ENCODE measurements around the gene AMH. TPM values are rescaled to one million over a fixed set of nuclear protein-coding genes. Genes with fewer than 3 reads are reported as not detected.
"Not testable (repeated sequence)": the region's sequence is repeated elsewhere in the genome, so short reads cannot be mapped to it uniquely, and the experiment has no call there.

AMH gene
- total and polyA plus RNA-seq, 4 donors = 2.8 to 12.3 (median 3.6) TPM

DNA sequence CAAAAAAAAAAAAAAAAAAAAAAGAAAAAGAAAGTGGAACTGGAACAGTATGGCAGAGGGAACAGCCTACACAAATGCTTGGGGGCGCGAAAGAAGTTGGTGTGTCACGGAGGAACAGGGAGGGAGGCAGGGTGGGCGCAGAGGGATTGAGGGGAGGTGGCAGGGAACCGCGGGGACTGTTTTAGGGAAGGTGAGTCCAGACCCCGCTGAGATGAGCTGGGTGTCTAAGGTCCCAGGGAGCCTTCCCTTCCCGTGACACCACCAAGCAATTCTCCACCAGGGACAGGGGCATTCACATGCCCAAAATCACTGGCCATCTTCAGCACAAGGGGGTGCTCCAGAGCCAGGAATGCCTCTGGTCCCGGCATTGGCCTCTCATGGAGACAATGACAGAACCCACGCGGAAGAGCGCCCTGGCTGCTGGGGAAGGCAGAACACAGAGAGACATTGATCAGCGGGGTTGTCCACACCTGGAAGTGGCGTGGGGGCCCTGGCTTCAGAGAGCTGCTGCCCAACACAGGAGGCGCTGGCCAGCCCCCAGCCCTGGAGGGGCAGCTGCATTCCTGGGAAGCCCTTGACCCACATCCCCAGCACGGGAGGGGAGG is 25.9 kb downstream of the AMH start:
- no peaks in the 10 kb centered on the region for H3K9me3 ChIP-seq (ENCODE audit: control insufficient read depth, insufficient read depth, low read length)
- H3K27me3 ChIP-seq (ENCODE audit: control insufficient read depth, insufficient read depth, low read length) = no peaks in the 10 kb centered on the region
- no peak overlapping the region for H3K27ac ChIP-seq (ENCODE audit: low read depth, low read length)
- peaks cover 52% of the 10 kb centered on the region for H3K4me1 ChIP-seq (ENCODE audit: control insufficient read depth, insufficient read depth, low read length)
- 39% methylated on average over 12 of the region's 16 CpGs for whole genome bisulfite sequencing (ENCODE audit: insufficient coverage)
- peak in 2 of 6 donors; percentile 80 to 83 for DNase-seq (ENCODE audit: low read depth in 4 of 6, low spot score in 6 of 6)
- H3K36me3 ChIP-seq (ENCODE audit: control insufficient read depth, insufficient read depth, low read length) = peaks cover 69% of the 10 kb centered on the region
- H3K4me3 ChIP-seq (ENCODE audit: low read depth, low read length) = no peak overlapping the region

DNA sequence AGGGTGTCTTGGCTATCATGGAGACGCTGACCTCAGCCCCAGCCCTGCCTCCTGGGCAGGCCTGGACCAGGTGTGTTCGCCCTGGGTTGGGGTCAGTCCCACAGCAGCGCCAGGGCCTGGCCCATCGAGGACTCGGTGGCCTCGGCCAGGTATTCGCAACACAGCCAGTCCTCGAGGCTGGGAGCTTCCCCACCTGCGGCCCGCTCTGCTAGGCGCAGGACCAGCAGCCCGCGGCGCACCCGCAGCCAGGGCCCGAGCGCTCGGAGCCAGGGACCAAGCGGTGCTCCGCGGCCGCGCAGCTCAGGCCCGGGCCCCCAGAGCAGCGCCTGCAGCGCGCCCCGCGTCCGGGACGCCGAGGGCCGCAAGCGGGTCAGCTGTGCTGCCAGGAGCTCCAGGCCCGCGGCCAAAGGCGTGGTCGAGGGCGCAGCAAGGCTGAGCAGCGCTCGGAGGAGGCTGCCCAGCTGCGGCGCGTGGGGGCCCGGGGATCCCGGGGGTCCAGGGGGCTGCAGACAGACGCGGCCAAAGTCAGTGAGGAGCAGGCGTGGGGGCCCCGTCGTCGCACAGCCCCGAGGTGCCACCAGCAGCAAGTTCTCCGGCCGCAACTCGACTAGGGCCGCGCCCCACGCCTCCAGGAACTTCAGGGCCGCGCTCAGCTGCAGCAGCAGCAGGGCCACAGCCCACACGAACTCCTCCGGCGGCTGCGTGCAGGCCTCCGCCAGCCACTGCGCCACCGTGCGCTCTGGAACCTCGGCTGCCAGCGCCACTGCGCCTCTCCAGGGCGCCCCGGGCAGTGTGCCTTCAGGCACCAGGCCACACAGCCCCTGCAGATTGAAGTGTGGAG is 26.7 kb downstream of the AMH start:
- Histone ChIP-seq H3K4me3 (ENCODE audit: low read depth, low read length) (no peak overlapping the region), H3K9me3 (ENCODE audit: control insufficient read depth, insufficient read depth, low read length) (no peaks in the 10 kb centered on the region)
- WGBS (ENCODE audit: insufficient coverage) = 63% methylated on average over 73 of the region's 74 CpGs

DNA sequence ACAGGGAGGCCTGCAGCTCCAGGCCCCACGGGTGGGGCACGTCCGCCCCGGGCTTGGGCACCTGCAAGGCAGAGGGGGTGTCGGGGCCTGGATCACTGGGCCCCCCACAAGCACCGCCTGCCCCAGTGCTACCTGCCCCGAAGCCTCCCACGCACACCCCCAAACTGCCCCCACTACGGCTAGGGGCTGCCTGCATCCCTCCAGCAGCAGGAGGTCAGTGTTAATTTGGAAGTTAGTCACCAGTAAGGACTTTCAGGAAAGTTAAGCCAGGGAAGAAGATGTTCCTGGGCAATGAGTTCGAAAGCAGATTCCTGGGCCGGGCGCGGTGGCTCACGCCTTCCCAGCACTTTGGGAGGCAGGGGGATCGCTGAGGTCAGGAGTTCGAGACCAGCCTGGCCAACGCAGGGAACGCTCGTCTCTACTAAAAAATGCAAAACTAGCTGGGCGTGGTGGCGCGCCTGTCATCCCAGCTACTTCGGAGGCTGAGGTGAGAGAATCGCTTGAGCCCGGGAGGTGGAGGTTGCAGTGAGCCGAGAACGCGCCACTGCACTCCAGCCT is 27.4 kb downstream of the AMH start:
- DNase-seq (ENCODE audit: low read depth in 4 of 6, low spot score in 6 of 6) = no peak
- Histone ChIP-seq H3K27ac (ENCODE audit: low read depth, low read length) (no peak overlapping the region), H3K4me3 (ENCODE audit: low read depth, low read length) (no peak overlapping the region), H3K27me3 (ENCODE audit: control insufficient read depth, insufficient read depth, low read length) (peaks cover 5% of the 10 kb centered on the region), H3K9me3 (ENCODE audit: control insufficient read depth, insufficient read depth, low read length) (no peaks in the 10 kb centered on the region), H3K4me1 (ENCODE audit: control insufficient read depth, insufficient read depth, low read length) (peaks cover 46% of the 10 kb centered on the region), H3K36me3 (ENCODE audit: control insufficient read depth, insufficient read depth, low read length) (peaks cover 66% of the 10 kb centered on the region)
- WGBS (ENCODE audit: insufficient coverage) = 93% methylated on average over 14 of the region's 28 CpGs

More for the DNA sequence above, 26.7 kb downstream of the AMH start:
- H3K27ac ChIP-seq (ENCODE audit: low read depth, low read length) = no peak overlapping the region
- DNase-seq (ENCODE audit: low read depth in 4 of 6, low spot score in 6 of 6) = no peak
- H3K4me1 ChIP-seq (ENCODE audit: control insufficient read depth, insufficient read depth, low read length) = peaks cover 52% of the 10 kb centered on the region
- H3K27me3 ChIP-seq (ENCODE audit: control insufficient read depth, insufficient read depth, low read length) = peaks cover 3% of the 10 kb centered on the region
- peaks cover 71% of the 10 kb centered on the region for H3K36me3 ChIP-seq (ENCODE audit: control insufficient read depth, insufficient read depth, low read length)

DNA sequence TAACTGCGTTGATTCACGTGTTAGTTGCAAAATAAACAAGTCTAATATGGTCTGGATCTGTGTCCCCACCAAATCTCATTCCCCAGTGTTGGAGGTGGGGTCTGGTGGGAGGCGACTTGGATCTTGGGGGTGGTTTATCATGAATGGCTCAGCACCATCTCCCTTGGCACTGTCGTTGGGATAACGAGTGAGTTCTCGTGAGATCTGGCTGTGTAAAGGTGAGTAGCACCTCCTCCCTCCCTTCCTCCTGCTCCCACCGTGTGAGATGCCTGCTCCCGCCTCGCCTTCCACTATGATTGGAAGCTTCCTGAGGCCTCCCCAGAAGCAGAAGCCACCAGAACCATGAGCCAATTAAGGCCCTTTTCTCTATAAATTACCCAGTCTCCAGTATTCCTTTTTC is 28.0 kb downstream of the AMH start:
- no peak for DNase-seq (ENCODE audit: low read depth in 4 of 6, low spot score in 6 of 6)
- H3K27ac ChIP-seq (ENCODE audit: low read depth, low read length) = no peak overlapping the region
- H3K4me3 ChIP-seq (ENCODE audit: low read depth, low read length) = no peak overlapping the region
- peaks cover 11% of the 10 kb centered on the region for H3K27me3 ChIP-seq (ENCODE audit: control insufficient read depth, insufficient read depth, low read length)
- peaks cover 46% of the 10 kb centered on the region for H3K4me1 ChIP-seq (ENCODE audit: control insufficient read depth, insufficient read depth, low read length)
- no peaks in the 10 kb centered on the region for H3K9me3 ChIP-seq (ENCODE audit: control insufficient read depth, insufficient read depth, low read length)
- H3K36me3 ChIP-seq (ENCODE audit: control insufficient read depth, insufficient read depth, low read length) = peaks cover 59% of the 10 kb centered on the region
- 86% methylated on average over 2 of the region's 9 CpGs for WGBS (ENCODE audit: insufficient coverage)

DNA sequence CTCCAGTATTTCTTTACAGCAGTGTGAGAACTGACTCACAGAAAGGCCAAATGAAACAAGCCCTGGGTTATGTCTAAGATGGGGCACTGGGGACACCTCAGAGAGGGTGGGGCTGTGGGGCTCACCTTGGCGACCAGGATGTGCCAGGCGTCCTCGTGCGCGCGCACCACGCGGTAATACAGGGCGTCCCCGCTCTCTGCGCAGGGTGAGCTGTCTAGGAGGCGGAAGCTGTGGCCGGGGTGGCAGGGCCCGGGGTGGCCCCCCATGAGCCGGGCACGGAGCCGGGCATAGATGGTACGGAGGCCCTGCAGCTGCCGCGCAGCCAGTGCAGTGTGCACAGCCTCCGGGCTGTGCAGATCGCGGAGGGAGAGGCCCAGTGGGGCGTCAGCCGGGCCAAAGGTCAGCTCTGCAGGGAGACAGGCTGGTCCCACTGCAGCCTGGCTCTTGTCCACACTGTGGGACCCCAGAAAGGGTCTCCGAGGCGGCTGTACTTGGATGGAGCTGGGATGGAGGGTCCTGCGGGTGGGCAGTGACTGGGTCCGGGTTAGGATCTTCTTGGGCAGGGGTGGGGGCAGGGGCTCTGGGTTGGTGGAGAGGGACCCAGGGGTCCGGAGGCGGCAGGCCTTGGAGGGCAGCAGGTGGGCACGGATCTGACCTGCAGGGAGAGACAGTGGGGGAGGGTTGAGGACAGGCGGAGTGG is 29.5 kb downstream of the AMH start:
- peaks cover 23% of the 10 kb centered on the region for H3K27me3 ChIP-seq (ENCODE audit: control insufficient read depth, insufficient read depth, low read length)
- DNase-seq (ENCODE audit: low read depth in 4 of 6, low spot score in 6 of 6) = no peak
- peaks cover 37% of the 10 kb centered on the region for H3K4me1 ChIP-seq (ENCODE audit: control insufficient read depth, insufficient read depth, low read length)
- H3K9me3 ChIP-seq (ENCODE audit: control insufficient read depth, insufficient read depth, low read length) = no peaks in the 10 kb centered on the region
- H3K36me3 ChIP-seq (ENCODE audit: control insufficient read depth, insufficient read depth, low read length) = peaks cover 45% of the 10 kb centered on the region
- no peak overlapping the region for H3K27ac ChIP-seq (ENCODE audit: low read depth, low read length)
- no peak overlapping the region for H3K4me3 ChIP-seq (ENCODE audit: low read depth, low read length)
- 86% methylated on average over 33 of the region's 33 CpGs for WGBS (ENCODE audit: insufficient coverage)

DNA sequence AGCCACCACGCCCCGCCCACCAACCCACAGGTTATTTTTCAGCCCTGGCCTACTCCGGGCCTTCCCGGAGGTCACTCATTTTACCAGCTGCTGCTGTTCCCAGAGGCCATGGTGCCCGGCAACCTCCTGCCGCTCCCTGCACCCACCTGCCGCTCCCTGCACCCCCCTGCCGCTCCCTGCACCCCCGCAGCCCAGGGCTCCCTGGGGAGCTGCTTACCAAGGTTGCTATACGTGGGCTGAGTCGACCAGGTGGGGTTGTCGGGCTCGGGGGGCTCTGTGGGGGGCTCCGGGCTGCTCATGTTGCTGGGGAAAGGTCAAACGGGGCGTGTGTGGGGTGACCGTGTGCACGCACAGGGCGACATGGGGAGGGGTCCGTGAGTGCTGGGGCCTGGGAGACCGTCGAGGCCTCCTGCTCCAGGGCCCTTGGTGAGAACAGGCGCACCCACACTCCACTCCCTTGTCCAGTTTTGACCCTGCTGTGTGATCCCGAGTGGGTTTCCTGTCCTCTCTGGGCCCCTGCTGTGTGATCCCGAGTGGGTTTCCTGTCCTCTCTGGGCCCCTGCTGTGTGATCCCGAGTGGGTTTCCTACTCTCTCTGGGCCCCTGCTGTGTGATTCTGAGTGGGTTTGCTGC is 31.6 kb downstream of the AMH start:
- Histone ChIP-seq H3K27ac (ENCODE audit: low read depth, low read length) (no peak overlapping the region), H3K9me3 (ENCODE audit: control insufficient read depth, insufficient read depth, low read length) (no peaks in the 10 kb centered on the region), H3K4me3 (ENCODE audit: low read depth, low read length) (no peak overlapping the region), H3K27me3 (ENCODE audit: control insufficient read depth, insufficient read depth, low read length) (peaks cover 23% of the 10 kb centered on the region), H3K4me1 (ENCODE audit: control insufficient read depth, insufficient read depth, low read length) (peaks cover 18% of the 10 kb centered on the region), H3K36me3 (ENCODE audit: control insufficient read depth, insufficient read depth, low read length) (peaks cover 25% of the 10 kb centered on the region)
- DNase-seq (ENCODE audit: low read depth in 4 of 6, low spot score in 6 of 6) = no peak
- WGBS (ENCODE audit: insufficient coverage) = 69% methylated on average over 21 of the region's 26 CpGs

DNA sequence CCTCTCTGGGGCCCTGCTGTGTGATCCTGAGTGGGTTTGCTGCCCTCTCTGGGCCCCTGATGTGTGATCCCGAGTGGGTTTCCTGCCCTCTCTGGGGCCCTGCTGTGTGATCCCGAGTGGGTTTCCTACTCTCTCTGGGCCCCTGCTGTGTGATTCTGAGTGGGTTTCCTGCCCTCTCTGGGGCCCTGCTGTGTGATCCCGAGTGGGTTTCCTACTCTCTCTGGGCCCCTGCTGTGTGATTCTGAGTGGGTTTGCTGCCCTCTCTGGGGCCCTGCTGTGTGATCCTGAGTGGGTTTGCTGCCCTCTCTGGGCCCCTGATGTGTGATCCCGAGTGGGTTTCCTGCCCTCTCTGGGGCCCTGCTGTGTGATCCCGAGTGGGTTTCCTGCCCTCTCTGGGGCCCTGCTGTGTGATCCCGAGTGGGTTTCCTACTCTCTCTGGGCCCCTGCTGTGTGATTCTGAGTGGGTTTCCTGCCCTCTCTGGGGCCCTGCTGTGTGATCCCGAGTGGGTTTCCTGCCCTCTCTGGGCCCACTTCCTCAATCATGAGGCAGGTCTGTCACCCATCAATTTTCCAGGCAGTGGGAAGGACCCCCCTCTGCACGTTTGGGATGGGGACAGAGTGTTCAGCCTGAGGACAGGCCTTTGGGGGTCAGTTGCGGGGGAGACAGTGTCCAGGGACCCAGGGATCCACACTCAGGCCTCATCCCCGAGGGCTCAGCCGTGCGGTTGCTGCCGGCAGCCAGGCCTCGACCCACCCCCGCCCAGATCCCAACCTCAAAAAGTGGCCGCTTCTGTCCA is 32.3 kb downstream of the AMH start:
- H3K9me3 ChIP-seq (ENCODE audit: control insufficient read depth, insufficient read depth, low read length); DNase-seq (ENCODE audit: low read depth in 4 of 6, low spot score in 6 of 6); H3K4me3 ChIP-seq (ENCODE audit: low read depth, low read length); H3K27ac ChIP-seq (ENCODE audit: low read depth, low read length): not testable (repeated sequence)
- H3K27me3 ChIP-seq (ENCODE audit: control insufficient read depth, insufficient read depth, low read length) = peaks cover 23% of the 10 kb centered on the region
- WGBS (ENCODE audit: insufficient coverage) = 12% methylated on average over 5 of the region's 16 CpGs
- peaks cover 13% of the 10 kb centered on the region for H3K4me1 ChIP-seq (ENCODE audit: control insufficient read depth, insufficient read depth, low read length)
- peaks cover 19% of the 10 kb centered on the region for H3K36me3 ChIP-seq (ENCODE audit: control insufficient read depth, insufficient read depth, low read length)

DNA sequence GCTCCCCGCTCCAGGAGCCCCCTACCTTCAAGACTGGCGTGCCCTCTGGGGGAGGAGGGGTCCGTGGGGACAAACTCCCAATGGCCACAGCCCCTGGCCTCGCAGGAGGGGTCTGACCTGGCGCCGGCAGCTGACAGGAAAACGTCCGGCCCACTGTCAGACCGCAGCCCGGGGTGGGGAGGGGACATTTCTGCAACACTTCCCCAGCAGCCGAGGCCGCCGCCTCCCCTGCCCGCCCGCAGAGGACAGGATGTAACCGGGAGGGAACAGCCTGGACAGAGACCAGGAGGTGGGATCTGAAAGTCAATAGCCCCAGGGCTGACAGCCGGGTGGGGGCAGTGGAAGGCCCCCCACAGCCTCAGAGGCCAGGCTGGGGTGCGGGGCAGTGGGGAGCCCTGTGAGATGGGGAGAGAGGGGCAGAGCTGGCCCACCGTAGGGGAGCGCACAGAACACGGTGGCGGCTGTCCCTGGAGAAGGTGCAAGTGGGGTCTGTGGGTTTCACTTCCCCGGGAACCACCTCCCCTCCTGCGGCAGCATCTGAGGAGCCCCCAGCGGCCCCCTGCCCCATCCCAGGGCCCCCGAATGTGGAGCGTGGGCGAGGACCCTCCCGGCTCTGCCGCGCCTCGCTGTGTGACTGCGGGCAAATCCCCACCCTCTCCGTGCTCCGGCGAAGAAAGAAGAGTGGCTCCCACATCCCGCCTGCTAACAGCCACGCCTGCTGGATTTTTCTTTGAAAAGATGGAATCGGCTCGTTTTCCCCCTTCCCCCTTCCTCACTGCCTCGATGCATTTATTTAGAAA is 33.1 kb downstream of the AMH start, which contains the start of gene PEAK3:
Gene PEAK3, minus strand, starts transcription at position 114 of the 800 bp plus-strand sequence. CDS start 1,244 bp downstream, outside the sequence.
- Histone ChIP-seq H3K4me3 (ENCODE audit: low read depth, low read length) (peak within 1 kb of the TSS; percentile 19), H3K27me3 (ENCODE audit: control insufficient read depth, insufficient read depth, low read length) (peaks cover 23% of the 10 kb centered on the region), H3K4me1 (ENCODE audit: control insufficient read depth, insufficient read depth, low read length) (peaks cover 12% of the 10 kb centered on the region), H3K27ac (ENCODE audit: low read depth, low read length) (no peak within 1 kb of the TSS), H3K9me3 (ENCODE audit: control insufficient read depth, insufficient read depth, low read length) (no peaks in the 10 kb centered on the region), H3K36me3 (ENCODE audit: control insufficient read depth, insufficient read depth, low read length) (peaks cover 14% of the 10 kb centered on the region)
- WGBS (ENCODE audit: insufficient coverage) = 8% methylated on average over 35 of the region's 41 CpGs
- DNase-seq (ENCODE audit: low read depth in 4 of 6, low spot score in 6 of 6) = peak in 1 of 6 donors; percentile 33
